DND-41 (cell line): Measurements from ENCODE around the gene GNS.

Experiments
- EZH2 ChIP-seq: IDR thresholded peaks from 3 replicates; pipeline ENCODE4 v1.6.1; 2012; ENCODE audit warnings: borderline replicate concordance, low read depth, mild to moderate bottlenecking, moderate library complexity, low read length, inconsistent platforms; ENCODE audit not compliant: severe bottlenecking
- TF ChIP-seq, protein P1 (sequence below): IDR thresholded peaks from 2 replicates; pipeline ENCODE4 v1.5.1; 2012; ENCODE audit warnings: borderline replicate concordance, low read length, moderate library complexity, mild to moderate bottlenecking; ENCODE audit not compliant: poor library complexity, severe bottlenecking; ENCODE audit errors: extremely low read depth

DNA sequence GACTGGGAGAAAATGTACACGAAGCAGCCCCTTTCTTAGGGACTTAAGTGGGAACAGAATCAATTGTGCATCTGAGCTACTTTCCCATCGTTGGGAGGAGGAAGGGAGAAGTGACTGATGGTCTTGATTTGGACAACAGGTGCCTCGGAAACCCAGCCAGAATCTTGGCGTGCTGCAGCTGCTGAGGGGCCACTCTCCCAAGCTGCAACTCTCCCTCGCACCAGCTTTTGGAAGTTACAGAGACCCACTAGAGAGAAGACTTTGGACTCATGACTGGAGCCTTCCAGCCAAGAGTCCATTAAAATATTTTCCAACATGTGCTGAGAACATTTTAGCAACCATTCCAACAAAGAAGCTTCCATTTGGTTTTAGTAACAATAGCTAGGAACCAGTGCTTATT, 52.3 kb downstream of the GNS start:
- TF ChIP-seq, protein P1, sequence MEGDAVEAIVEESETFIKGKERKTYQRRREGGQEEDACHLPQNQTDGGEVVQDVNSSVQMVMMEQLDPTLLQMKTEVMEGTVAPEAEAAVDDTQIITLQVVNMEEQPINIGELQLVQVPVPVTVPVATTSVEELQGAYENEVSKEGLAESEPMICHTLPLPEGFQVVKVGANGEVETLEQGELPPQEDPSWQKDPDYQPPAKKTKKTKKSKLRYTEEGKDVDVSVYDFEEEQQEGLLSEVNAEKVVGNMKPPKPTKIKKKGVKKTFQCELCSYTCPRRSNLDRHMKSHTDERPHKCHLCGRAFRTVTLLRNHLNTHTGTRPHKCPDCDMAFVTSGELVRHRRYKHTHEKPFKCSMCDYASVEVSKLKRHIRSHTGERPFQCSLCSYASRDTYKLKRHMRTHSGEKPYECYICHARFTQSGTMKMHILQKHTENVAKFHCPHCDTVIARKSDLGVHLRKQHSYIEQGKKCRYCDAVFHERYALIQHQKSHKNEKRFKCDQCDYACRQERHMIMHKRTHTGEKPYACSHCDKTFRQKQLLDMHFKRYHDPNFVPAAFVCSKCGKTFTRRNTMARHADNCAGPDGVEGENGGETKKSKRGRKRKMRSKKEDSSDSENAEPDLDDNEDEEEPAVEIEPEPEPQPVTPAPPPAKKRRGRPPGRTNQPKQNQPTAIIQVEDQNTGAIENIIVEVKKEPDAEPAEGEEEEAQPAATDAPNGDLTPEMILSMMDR: no peak
- TF ChIP-seq EZH2: no peak
